Measurements from ENCODE around the gene SYT2. TPM values are rescaled to one million over a fixed set of nuclear protein-coding genes. Genes with fewer than 3 reads are reported as not detected.

The SYT2 gene
- total RNA-seq, 1 experiment from 2014 or later = not detected

DNA sequence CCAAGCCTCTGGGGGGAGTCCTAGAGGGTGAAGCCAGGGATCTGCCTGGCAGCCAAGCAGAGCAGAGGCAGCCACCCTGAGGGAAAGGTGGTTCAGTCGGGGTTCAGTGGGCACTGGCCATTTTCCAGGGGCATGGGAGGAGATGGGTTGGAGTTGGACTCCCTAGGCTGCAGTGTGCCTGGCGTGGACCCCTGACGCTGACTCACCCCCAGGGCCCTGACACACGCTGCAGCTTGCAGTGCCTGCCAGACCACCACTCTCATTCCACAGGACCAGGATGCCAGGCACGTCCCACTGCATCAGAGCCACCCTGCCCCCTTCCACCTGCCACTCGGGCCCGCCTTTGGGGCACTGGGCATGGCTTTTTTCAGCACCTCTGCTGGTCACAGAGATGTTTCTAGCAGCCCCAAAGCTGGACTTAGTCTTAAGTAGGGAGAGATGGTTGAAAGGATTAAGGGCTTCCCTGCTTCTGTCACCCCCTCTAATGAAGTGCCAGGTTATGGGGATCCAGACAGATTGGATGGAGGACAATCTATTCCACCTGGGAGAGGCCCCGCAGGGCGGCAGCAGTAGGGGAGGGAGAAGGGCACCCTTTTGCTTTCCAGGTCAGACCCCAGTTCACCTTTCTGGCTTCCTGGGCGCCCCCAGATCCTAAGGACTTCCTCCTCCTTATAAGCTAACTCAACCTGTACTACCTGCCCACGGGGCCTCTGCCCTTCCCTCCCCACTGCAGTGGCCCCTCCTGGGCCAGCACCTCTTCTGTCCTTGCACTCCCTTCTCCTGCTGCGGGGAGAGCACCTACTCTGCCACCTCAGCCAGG is 1.6 kb downstream of the SYT2 start:
- Histone ChIP-seq H3K4me1 (ENCODE audit: insufficient read depth, low read length) (peaks cover 13% of the 10 kb centered on the region), H3K4me2 (ENCODE audit: low read length) (no peak overlapping the region), H2AFZ (ENCODE audit: low read length) (no peak overlapping the region), H3K36me3 (ENCODE audit: low read depth, low read length) (no peaks in the 10 kb centered on the region), H3K9me3 (ENCODE audit: low read length) (no peaks in the 10 kb centered on the region), H3K4me3 (ENCODE audit: low read length) (no peak overlapping the region), H3K9me2 (replicated peaks; ENCODE audit: low read length) (no peaks in the 10 kb centered on the region), H3K27me3 (ENCODE audit: low read length) (peaks cover 45% of the 10 kb centered on the region), H3F3A (ENCODE audit: low read length, unreplicated experiment) (no peaks in the 10 kb centered on the region), H3K27ac (ENCODE audit: low read length) (no peak overlapping the region), H4K20me1 (ENCODE audit: low read length) (no peaks in the 10 kb centered on the region), H3K9ac (ENCODE audit: low read length) (no peak overlapping the region), H3K79me2 (ENCODE audit: low read length) (no peaks in the 10 kb centered on the region)
- TF ChIP-seq, protein P1, sequence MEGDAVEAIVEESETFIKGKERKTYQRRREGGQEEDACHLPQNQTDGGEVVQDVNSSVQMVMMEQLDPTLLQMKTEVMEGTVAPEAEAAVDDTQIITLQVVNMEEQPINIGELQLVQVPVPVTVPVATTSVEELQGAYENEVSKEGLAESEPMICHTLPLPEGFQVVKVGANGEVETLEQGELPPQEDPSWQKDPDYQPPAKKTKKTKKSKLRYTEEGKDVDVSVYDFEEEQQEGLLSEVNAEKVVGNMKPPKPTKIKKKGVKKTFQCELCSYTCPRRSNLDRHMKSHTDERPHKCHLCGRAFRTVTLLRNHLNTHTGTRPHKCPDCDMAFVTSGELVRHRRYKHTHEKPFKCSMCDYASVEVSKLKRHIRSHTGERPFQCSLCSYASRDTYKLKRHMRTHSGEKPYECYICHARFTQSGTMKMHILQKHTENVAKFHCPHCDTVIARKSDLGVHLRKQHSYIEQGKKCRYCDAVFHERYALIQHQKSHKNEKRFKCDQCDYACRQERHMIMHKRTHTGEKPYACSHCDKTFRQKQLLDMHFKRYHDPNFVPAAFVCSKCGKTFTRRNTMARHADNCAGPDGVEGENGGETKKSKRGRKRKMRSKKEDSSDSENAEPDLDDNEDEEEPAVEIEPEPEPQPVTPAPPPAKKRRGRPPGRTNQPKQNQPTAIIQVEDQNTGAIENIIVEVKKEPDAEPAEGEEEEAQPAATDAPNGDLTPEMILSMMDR (conservative IDR thresholded peaks at IDR 0.05; ENCODE audit: low read depth, low read length) = no peak
- TF ChIP-seq EZH2 (IDR thresholded peaks at IDR 0.05; ENCODE audit: low read length, unreplicated experiment) (no peak), EZH2phosphoT487 (IDR thresholded peaks at IDR 0.05; ENCODE audit: borderline replicate concordance, low read length) (no peak)
- CTCF ChIA-PET = no interaction called here
- POLR2A ChIA-PET (ENCODE audit: unreplicated experiment) = no interaction called here
- no peak for DNase-seq
- intact Hi-C loops (cut with micrococcal nuclease) = no loop called here
- no peak for ATAC-seq
- BruUV-seq (replicated peaks) = no TSS peak

DNA sequence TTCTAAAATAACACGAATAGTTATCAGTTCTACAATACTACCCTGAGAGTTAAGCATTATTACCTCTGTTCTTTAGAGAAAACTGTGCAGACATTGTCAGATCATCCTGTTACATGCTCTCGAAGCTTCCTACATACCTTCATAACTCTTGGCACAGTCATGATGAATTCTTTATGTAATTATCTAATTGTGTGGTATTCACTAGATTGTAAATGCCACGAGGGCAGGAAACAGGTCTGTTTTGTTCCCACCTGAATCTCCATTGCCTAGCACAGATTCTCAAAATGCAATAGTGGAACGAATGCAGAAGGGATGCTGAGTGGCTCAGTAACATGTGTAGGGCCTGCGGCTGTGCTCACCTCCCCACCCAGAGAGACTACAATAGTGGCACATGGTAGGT is 3.4 kb downstream of the SYT2 start:
- H3K4me1 ChIP-seq (ENCODE audit: insufficient read depth, low read length) = no peaks in the 10 kb centered on the region
- H2AFZ ChIP-seq (ENCODE audit: low read length) = no peak overlapping the region
- H3F3A ChIP-seq (ENCODE audit: low read length, unreplicated experiment) = no peaks in the 10 kb centered on the region
- no peak overlapping the region for H3K27ac ChIP-seq (ENCODE audit: low read length)
- DNase-seq = no peak
- TF ChIP-seq EZH2phosphoT487 (IDR thresholded peaks at IDR 0.05; ENCODE audit: borderline replicate concordance, low read length) (no peak), EZH2 (IDR thresholded peaks at IDR 0.05; ENCODE audit: low read length, unreplicated experiment) (no peak)
- TF ChIP-seq, protein P1 (conservative IDR thresholded peaks at IDR 0.05; ENCODE audit: low read depth, low read length) = no peak
- H3K27me3 ChIP-seq (ENCODE audit: low read length) = peaks cover 49% of the 10 kb centered on the region
- POLR2A ChIA-PET (ENCODE audit: unreplicated experiment) = no interaction called here
- H3K4me3 ChIP-seq (ENCODE audit: low read length) = no peak overlapping the region
- no peaks in the 10 kb centered on the region for H3K79me2 ChIP-seq (ENCODE audit: low read length)
- CTCF ChIA-PET = interaction anchor here (0.5 kb wide), 1 partner anchor 514 kb away, joined by 3 read pairs; the partner anchor contains the start of gene LGR6
- no peaks in the 10 kb centered on the region for H3K9me3 ChIP-seq (ENCODE audit: low read length)
- H3K9ac ChIP-seq (ENCODE audit: low read length) = no peak overlapping the region
- BruUV-seq (replicated peaks) = no TSS peak
- H3K36me3 ChIP-seq (ENCODE audit: low read depth, low read length) = no peaks in the 10 kb centered on the region
- no peak for ATAC-seq
- intact Hi-C loops (cut with micrococcal nuclease) = no loop called here
- no peaks in the 10 kb centered on the region for H4K20me1 ChIP-seq (ENCODE audit: low read length)
- no peaks in the 10 kb centered on the region for H3K9me2 ChIP-seq (replicated peaks; ENCODE audit: low read length)
- H3K4me2 ChIP-seq (ENCODE audit: low read length) = no peak overlapping the region

DNA sequence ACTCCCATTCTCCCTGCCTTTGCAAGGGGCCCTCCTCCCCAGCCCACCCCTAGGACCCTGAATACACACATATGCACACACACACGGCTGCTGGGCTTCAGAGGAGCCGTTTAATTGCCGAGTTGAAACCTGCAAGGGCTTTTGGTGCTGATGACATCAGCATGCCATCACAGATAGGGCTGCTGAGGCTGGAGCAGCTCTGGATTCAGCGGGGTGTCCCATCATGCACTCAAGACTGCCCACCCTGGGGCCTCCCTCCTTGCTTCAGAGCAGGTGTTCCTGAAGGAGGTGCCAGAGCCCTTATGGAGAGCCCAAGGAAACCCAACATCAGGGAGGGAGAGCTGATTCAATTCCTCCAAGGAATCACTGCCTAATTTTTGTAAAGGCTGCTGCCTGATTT is 5.7 kb downstream of the SYT2 start:
- Histone ChIP-seq H3K27ac (ENCODE audit: low read length) (no peak overlapping the region), H3K9ac (ENCODE audit: low read length) (no peak overlapping the region), H3F3A (ENCODE audit: low read length, unreplicated experiment) (no peaks in the 10 kb centered on the region), H3K79me2 (ENCODE audit: low read length) (no peaks in the 10 kb centered on the region), H3K9me2 (replicated peaks; ENCODE audit: low read length) (no peaks in the 10 kb centered on the region), H3K4me1 (ENCODE audit: insufficient read depth, low read length) (no peaks in the 10 kb centered on the region), H3K4me2 (ENCODE audit: low read length) (no peak overlapping the region), H3K9me3 (ENCODE audit: low read length) (no peaks in the 10 kb centered on the region), H3K36me3 (ENCODE audit: low read depth, low read length) (no peaks in the 10 kb centered on the region), H2AFZ (ENCODE audit: low read length) (no peak overlapping the region), H4K20me1 (ENCODE audit: low read length) (no peaks in the 10 kb centered on the region), H3K4me3 (ENCODE audit: low read length) (no peak overlapping the region), H3K27me3 (ENCODE audit: low read length) (peaks cover 58% of the 10 kb centered on the region)
- DNase-seq = no peak
- no TSS peak for BruUV-seq (replicated peaks)
- CTCF ChIA-PET = no interaction called here
- TF ChIP-seq, protein P1 (conservative IDR thresholded peaks at IDR 0.05; ENCODE audit: low read depth, low read length) = no peak
- TF ChIP-seq EZH2phosphoT487 (IDR thresholded peaks at IDR 0.05; ENCODE audit: borderline replicate concordance, low read length) (no peak), EZH2 (IDR thresholded peaks at IDR 0.05; ENCODE audit: low read length, unreplicated experiment) (no peak)
- intact Hi-C loops (cut with micrococcal nuclease) = no loop called here
- POLR2A ChIA-PET (ENCODE audit: unreplicated experiment) = no interaction called here
- no peak for ATAC-seq

Measured in PC-3 (cell line).